Measurements from ENCODE around the gene DIAPH2. TPM values are rescaled to one million over a fixed set of nuclear protein-coding genes. Genes with fewer than 3 reads are reported as not detected.
"Not testable (repeated sequence)": the region's sequence is repeated elsewhere in the genome, so short reads cannot be mapped to it uniquely, and the experiment has no call there.

DIAPH2 gene
- total RNA-seq, 1 donor from 2014 or later: 7.9 TPM

DNA sequence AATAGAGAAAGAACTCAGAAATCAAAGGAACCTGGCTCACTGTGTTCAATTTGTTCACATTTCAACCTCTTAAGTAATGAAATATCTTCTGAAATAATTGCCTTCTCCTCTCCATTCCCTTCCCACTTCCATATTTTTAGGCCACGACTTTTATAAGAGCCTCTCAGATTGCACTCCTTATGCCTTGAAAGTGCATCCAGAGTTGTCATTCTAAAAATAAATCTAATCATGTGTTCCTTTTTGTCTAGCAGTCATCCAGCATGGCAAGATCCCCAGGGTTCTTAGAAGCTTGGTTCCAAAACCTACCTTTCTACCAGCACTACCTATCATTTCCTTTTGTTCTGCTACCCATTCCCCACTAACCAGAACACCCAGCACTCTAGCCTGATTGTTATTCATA is 156.7 kb downstream of the DIAPH2 start:
- TF ChIP-seq, protein P1, sequence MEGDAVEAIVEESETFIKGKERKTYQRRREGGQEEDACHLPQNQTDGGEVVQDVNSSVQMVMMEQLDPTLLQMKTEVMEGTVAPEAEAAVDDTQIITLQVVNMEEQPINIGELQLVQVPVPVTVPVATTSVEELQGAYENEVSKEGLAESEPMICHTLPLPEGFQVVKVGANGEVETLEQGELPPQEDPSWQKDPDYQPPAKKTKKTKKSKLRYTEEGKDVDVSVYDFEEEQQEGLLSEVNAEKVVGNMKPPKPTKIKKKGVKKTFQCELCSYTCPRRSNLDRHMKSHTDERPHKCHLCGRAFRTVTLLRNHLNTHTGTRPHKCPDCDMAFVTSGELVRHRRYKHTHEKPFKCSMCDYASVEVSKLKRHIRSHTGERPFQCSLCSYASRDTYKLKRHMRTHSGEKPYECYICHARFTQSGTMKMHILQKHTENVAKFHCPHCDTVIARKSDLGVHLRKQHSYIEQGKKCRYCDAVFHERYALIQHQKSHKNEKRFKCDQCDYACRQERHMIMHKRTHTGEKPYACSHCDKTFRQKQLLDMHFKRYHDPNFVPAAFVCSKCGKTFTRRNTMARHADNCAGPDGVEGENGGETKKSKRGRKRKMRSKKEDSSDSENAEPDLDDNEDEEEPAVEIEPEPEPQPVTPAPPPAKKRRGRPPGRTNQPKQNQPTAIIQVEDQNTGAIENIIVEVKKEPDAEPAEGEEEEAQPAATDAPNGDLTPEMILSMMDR (IDR thresholded peaks at IDR 0.05; ENCODE audit: insufficient read depth, low read length, severe bottlenecking): no peak

DNA sequence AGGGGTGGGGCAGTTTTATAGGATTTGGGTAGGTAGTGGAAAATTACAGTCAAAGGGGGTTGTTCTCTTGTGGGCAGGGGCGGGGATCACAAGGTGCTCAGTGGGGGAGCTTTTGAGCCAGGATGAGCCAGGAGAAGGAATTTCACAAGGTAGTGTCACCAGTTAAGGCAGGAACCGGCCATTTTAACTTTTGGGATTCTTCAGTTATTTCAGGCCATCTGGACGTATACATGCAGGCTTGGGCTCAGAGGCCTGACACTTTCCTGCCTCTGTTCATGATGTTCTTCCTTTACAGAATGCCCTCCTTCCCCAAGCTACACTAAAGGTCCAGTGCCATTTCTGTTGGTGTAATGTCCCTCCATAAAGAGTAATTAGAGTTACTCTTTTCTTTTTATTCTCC is 157.2 kb downstream of the DIAPH2 start:
- DNase-seq (ENCODE audit: low read depth); FAIRE-seq: not testable (repeated sequence)

More for the DNA sequence above, 156.7 kb downstream of the DIAPH2 start:
- FAIRE-seq (no peak), DNase-seq (ENCODE audit: low read depth) (no peak)
- Histone ChIP-seq H3K27me3 (ENCODE audit: control insufficient read depth, insufficient read depth, low read length) (no peaks in the 10 kb centered on the region), H3K36me3 (ENCODE audit: control insufficient read depth, insufficient read depth, low read length) (no peaks in the 10 kb centered on the region), H3K4me3 (ENCODE audit: low read depth, low read length) (no peak overlapping the region)

DNA sequence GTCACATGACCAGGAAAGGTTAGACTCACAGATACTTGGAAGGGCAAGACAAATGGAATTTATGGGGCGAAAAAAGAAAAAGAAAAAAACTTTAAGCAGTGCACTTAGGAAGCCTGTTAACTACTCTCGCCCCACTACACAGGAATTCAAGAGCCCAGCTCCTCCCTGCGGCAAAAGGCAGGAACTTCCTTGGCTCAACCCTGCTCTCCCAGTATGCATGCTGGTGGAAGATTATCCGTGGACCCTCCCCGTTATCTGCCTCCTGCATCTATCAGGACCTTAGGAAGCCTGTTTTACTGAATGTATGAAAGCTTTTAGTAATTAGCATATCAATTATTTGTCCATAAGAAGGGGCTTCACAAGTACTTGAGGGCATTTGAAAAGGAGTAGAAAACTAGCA is 158.9 kb downstream of the DIAPH2 start:
- H3K4me3 ChIP-seq (ENCODE audit: low read depth, low read length): no peak overlapping the region
- TF ChIP-seq, protein P1 (IDR thresholded peaks at IDR 0.05; ENCODE audit: insufficient read depth, low read length, severe bottlenecking): no peak
- no peaks in the 10 kb centered on the region for H3K27me3 ChIP-seq (ENCODE audit: control insufficient read depth, insufficient read depth, low read length)
- no peak for FAIRE-seq
- H3K36me3 ChIP-seq (ENCODE audit: control insufficient read depth, insufficient read depth, low read length): no peaks in the 10 kb centered on the region
- DNase-seq (ENCODE audit: low read depth): no peak

More for the DNA sequence above, 157.2 kb downstream of the DIAPH2 start:
- not testable (repeated sequence) for H3K4me3 ChIP-seq (ENCODE audit: low read depth, low read length); H3K27me3 ChIP-seq (ENCODE audit: control insufficient read depth, insufficient read depth, low read length); H3K36me3 ChIP-seq (ENCODE audit: control insufficient read depth, insufficient read depth, low read length)

DNA sequence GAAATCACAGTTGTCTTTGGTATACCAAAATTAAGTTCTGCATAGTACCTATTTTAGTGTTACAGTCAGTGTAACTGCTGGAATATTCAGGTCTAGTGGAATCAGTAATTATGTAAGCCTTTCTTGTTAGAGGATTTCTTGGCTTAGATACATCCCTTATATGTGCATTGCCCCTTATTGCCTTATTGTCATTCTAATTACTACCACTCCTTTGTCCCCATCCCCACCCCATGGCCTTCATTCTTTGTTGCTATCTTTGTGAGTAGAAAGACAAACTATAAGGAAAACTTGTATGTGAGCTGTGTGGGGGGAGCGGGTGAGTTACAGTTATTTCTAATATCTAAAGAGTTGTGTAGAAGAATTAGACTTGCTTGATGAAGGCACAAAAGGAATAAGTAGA is 162.2 kb downstream of the DIAPH2 start:
- no peaks in the 10 kb centered on the region for H3K27me3 ChIP-seq (ENCODE audit: control insufficient read depth, insufficient read depth, low read length)
- DNase-seq (ENCODE audit: low read depth) (no peak), FAIRE-seq (no peak)
- TF ChIP-seq, protein P1 (IDR thresholded peaks at IDR 0.05; ENCODE audit: insufficient read depth, low read length, severe bottlenecking): no peak
- no peaks in the 10 kb centered on the region for H3K36me3 ChIP-seq (ENCODE audit: control insufficient read depth, insufficient read depth, low read length)
- no peak overlapping the region for H3K4me3 ChIP-seq (ENCODE audit: low read depth, low read length)

DNA sequence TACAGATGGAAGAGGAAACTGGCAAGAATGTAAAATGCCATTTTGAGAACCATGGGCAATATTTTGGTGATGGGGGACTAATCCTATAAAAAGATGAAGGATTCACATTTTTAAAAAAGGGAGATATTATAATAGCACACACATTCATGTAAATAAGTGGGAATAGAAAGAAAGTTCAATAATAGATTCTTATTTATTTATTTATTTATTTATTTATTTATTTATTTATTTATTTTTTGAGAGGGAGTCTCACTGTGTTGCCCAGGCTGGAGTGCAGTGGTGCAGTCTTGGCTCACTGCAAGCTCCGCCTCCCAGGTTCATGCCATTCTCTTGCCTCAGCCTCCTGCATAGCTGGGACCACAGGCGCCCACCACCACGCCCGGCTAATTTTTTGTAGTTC is 174.8 kb downstream of the DIAPH2 start:
- not testable (repeated sequence) for DNase-seq (ENCODE audit: low read depth); H3K4me3 ChIP-seq (ENCODE audit: low read depth, low read length); FAIRE-seq; H3K36me3 ChIP-seq (ENCODE audit: control insufficient read depth, insufficient read depth, low read length); H3K27me3 ChIP-seq (ENCODE audit: control insufficient read depth, insufficient read depth, low read length)

DNA sequence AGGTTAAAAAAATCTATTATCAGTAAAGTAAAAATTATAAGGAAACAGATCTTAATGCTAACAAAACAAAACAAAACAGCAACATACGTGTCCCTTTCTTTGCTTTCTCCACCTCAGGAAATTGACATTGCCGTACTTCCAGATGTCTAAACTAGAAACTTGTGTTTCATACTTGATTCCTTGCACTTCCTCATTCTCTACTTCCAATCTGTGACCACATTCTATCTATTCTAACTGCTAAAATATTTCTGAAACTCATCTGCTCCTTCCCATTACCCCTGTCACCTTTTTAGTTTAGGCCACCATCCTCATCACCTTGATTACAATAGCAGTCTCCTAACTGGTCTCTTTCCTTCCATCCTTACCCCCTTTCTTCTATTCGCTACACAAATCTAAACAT is 176.6 kb downstream of the DIAPH2 start:
- DNase-seq (ENCODE audit: low read depth) (no peak), FAIRE-seq (no peak)
- no peaks in the 10 kb centered on the region for H3K36me3 ChIP-seq (ENCODE audit: control insufficient read depth, insufficient read depth, low read length)
- no peak overlapping the region for H3K4me3 ChIP-seq (ENCODE audit: low read depth, low read length)
- no peaks in the 10 kb centered on the region for H3K27me3 ChIP-seq (ENCODE audit: control insufficient read depth, insufficient read depth, low read length)
- TF ChIP-seq, protein P1 (IDR thresholded peaks at IDR 0.05; ENCODE audit: insufficient read depth, low read length, severe bottlenecking): no peak

DNA sequence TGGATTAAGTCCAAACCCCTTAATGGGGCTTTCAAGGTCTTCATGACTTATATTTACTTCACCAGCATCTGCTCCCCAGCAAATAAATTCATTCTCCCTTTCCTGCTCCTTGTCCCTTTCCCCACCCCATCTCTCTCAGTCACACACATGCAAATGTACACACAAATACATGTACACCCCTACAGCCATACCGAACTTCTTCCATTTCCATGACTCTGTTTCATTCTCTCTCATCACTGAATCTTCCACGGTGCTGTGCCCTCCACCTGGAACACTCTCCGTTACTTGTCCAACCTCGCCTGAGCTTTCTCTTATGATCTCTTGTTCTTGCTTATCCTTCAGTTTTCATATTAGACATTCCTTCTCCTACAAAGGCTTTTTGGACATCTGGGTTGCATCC is 177.0 kb downstream of the DIAPH2 start:
- H3K36me3 ChIP-seq (ENCODE audit: control insufficient read depth, insufficient read depth, low read length): no peaks in the 10 kb centered on the region
- DNase-seq (ENCODE audit: low read depth) (no peak), FAIRE-seq (no peak)
- H3K27me3 ChIP-seq (ENCODE audit: control insufficient read depth, insufficient read depth, low read length): no peaks in the 10 kb centered on the region
- TF ChIP-seq, protein P1 (IDR thresholded peaks at IDR 0.05; ENCODE audit: insufficient read depth, low read length, severe bottlenecking): no peak
- no peak overlapping the region for H3K4me3 ChIP-seq (ENCODE audit: low read depth, low read length)
